CD4-positive, alpha-beta T cell (primary cell): ENCODE measurements around the gene SPINT1. TPM values are rescaled to one million over a fixed set of nuclear protein-coding genes. Genes with fewer than 3 reads are reported as not detected.

ENCODE experiments used
- ATAC-seq: fragments of 200-7000 bp; cut with Tn5 transposase; one replicate; pipeline ENCODE4 v1.10.0; 2022; ENCODE audit warnings: mild to moderate bottlenecking; ENCODE audit not compliant: poor library complexity
- CTCF ChIA-PET: fragments of 350-600 bp; sonication (Branson Sonifier 250); formaldehyde crosslinking; loops from one replicate; lab custom pipeline; 2021; ENCODE audit warnings: antibody characterized with exemption, inconsistent platforms; lab: Charles Lee
- POLR2A ChIA-PET: fragments of 350-600 bp; sonication (Branson Sonifier 250); formaldehyde crosslinking; loops from one replicate; lab custom pipeline; 2021; ENCODE audit warnings: antibody characterized with exemption, inconsistent platforms; lab: Charles Lee
- DNase-seq, 14 experiments: peaks; one replicate each; pipeline ENCODE4 v3.0.0-alpha.2; 2013 to 2020; ENCODE audit warnings: mixed read lengths in 2 of 14
- H3K27ac ChIP-seq, 2 donors: one replicate each; pipeline versions ENCODE4 v1.5.1 to v1.7.0; 2013; ENCODE audit warnings: low read length in 2 of 2, low read depth in 1 of 2, mild to moderate bottlenecking in 1 of 2
- H3K27me3 ChIP-seq, 2 experiments: 1 replicate in 1 of 2; 2 replicates in 1 of 2; pipeline versions ENCODE4 v1.6.1 to v1.7.0; 2013; ENCODE audit warnings: low read length in 2 of 2, control low read depth in 1 of 2, mild to moderate bottlenecking in 1 of 2, moderate library complexity in 1 of 2; ENCODE audit not compliant: insufficient read depth in 2 of 2, control insufficient read depth in 1 of 2
- H3K36me3 ChIP-seq: one replicate; pipeline ENCODE4 v1.6.1; 2013; ENCODE audit warnings: low read length, control low read depth; ENCODE audit not compliant: insufficient read depth
- H3K4me1 ChIP-seq: one replicate; pipeline ENCODE4 v1.6.1; 2013; ENCODE audit warnings: low read length, control low read depth; ENCODE audit not compliant: insufficient read depth
- H3K4me3 ChIP-seq: one replicate; pipeline ENCODE4 v1.5.1; 2013; ENCODE audit warnings: mild to moderate bottlenecking, low read length, moderate library complexity
- H3K9me3 ChIP-seq, 2 experiments: 1 replicate in 1 of 2; 2 replicates in 1 of 2; pipeline versions ENCODE4 v1.6.1 to v1.7.0; 2013; ENCODE audit warnings: low read length in 2 of 2, mild to moderate bottlenecking in 2 of 2, control low read depth in 1 of 2, moderate library complexity in 1 of 2; ENCODE audit not compliant: control insufficient read depth in 1 of 2, insufficient read depth in 1 of 2
- H3K27ac Mint-ChIP-seq: one replicate; pipeline ENCODE4 v1.8.0; 2020; ENCODE audit warnings: mixed read lengths
- H3K27me3 Mint-ChIP-seq: one replicate; pipeline ENCODE4 v1.8.0; 2021; ENCODE audit warnings: mixed read lengths
- H3K36me3 Mint-ChIP-seq: one replicate; pipeline ENCODE4 v1.8.0; 2021; ENCODE audit warnings: low read depth, mixed read lengths
- H3K4me1 Mint-ChIP-seq: one replicate; pipeline ENCODE4 v1.8.0; 2021; ENCODE audit warnings: low read depth, mixed read lengths
- H3K4me3 Mint-ChIP-seq: one replicate; pipeline ENCODE4 v1.8.0; 2020; ENCODE audit warnings: mild to moderate bottlenecking, mixed read lengths
- H3K9me3 Mint-ChIP-seq: one replicate; pipeline ENCODE4 v1.8.0; 2020; ENCODE audit warnings: mixed read lengths
- intact Hi-C, 2 experiments: fragments of 100-400 bp; cut with DNase I in 1 of 2; cut with micrococcal nuclease in 1 of 2; formaldehyde crosslinking; loops; one replicate each; pipeline versions ENCODE4 v1.15.1 to v1.9.0; 2023 to 2025; cut with DNase I, micrococcal nuclease
- total RNA-seq, 174 experiments: library from RNA in 2 of 174; stranded (reverse) in 2 of 174; gene quantifications; one replicate each; pipeline ENCODE4 v1.2.3 and lab custom pipeline; 2021 to 2026
- TF ChIP-seq, protein P1 (sequence below): fragments of 200-600 bp; IDR thresholded peaks from one replicate; pipeline ENCODE4 v1.8.0; 2022; ENCODE audit warnings: antibody characterized with exemption, mild to moderate bottlenecking

SPINT1 gene
- total RNA-seq, 2 experiments from 2014 or later: 1.0 to 1.6 TPM

DNA sequence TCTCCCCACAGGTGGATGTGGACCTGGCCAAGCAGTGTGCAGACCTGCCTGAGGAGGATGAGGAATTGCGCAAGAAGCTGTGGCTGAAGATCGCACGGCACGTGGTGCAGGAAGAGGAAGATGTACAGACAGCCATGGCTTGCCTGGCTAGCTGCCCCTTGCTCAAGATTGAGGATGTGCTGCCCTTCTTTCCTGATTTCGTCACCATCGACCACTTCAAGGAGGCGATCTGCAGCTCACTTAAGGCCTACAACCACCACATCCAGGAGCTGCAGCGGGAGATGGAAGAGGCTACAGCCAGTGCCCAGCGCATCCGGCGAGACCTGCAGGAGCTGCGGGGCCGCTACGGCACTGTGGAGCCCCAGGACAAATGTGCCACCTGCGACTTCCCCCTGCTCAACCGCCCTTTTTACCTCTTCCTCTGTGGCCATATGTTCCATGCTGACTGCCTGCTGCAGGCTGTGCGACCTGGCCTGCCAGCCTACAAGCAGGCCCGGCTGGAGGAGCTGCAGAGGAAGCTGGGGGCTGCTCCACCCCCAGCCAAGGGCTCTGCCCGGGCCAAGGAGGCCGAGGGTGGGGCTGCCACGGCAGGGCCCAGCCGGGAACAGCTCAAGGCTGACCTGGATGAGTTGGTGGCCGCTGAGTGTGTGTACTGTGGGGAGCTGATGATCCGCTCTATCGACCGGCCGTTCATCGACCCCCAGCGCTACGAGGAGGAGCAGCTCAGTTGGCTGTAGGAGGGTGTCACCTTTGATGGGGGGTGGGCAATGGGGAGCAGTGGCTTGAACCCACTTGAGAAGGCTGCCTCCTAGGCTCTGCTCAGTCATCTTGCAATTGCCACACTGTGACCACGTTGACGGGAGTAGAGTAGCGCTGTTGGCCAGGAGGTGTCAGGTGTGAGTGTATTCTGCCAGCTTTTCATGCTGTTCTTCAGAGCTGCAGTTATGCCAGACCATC, 59.0 kb downstream of the SPINT1 start:
- TF ChIP-seq, protein P1, sequence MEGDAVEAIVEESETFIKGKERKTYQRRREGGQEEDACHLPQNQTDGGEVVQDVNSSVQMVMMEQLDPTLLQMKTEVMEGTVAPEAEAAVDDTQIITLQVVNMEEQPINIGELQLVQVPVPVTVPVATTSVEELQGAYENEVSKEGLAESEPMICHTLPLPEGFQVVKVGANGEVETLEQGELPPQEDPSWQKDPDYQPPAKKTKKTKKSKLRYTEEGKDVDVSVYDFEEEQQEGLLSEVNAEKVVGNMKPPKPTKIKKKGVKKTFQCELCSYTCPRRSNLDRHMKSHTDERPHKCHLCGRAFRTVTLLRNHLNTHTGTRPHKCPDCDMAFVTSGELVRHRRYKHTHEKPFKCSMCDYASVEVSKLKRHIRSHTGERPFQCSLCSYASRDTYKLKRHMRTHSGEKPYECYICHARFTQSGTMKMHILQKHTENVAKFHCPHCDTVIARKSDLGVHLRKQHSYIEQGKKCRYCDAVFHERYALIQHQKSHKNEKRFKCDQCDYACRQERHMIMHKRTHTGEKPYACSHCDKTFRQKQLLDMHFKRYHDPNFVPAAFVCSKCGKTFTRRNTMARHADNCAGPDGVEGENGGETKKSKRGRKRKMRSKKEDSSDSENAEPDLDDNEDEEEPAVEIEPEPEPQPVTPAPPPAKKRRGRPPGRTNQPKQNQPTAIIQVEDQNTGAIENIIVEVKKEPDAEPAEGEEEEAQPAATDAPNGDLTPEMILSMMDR: no peak
- Mint-ChIP-seq H3K36me3 (peaks cover 52% of the 10 kb centered on the region), H3K9me3 (no peaks in the 10 kb centered on the region), H3K4me3 (no peak overlapping the region), H3K27ac (peak overlapping the region; percentile 60), H3K27me3 (no peaks in the 10 kb centered on the region), H3K4me1 (peaks cover 30% of the 10 kb centered on the region)
- intact Hi-C loops: loop anchor here (10.0 kb wide), 2 partner anchors 52 to 912 kb away; partner anchors contain the start of gene CHAC1 (in 1 of the 2)
- Histone ChIP-seq H3K27me3 (no peaks in the 10 kb centered on the region), H3K27ac (peak overlapping the region in 1 of 2 donors; percentile 4), H3K36me3 (peaks cover 47% of the 10 kb centered on the region), H3K4me3 (no peak overlapping the region), H3K9me3 (no peaks in the 10 kb centered on the region), H3K4me1 (peaks cover 56% of the 10 kb centered on the region)
- CTCF ChIA-PET: interaction anchor here (0.6 to 5.9 kb wide), 8 partner anchors 7 to 1271 kb away, joined by 3 to 62 read pairs (median 15); partner anchors contain the start of genes CHAC1, RHOV and VPS18
- ATAC-seq (no peak), DNase-seq (peak in 3 of 14 experiments; percentile 23 to 64 (median 57))
- POLR2A ChIA-PET: interaction anchor here (1.9 to 2.9 kb wide), 2 partner anchors 39 to 45 kb away, joined by 5 to 10 read pairs; no protein-coding TSS in a partner anchor

DNA sequence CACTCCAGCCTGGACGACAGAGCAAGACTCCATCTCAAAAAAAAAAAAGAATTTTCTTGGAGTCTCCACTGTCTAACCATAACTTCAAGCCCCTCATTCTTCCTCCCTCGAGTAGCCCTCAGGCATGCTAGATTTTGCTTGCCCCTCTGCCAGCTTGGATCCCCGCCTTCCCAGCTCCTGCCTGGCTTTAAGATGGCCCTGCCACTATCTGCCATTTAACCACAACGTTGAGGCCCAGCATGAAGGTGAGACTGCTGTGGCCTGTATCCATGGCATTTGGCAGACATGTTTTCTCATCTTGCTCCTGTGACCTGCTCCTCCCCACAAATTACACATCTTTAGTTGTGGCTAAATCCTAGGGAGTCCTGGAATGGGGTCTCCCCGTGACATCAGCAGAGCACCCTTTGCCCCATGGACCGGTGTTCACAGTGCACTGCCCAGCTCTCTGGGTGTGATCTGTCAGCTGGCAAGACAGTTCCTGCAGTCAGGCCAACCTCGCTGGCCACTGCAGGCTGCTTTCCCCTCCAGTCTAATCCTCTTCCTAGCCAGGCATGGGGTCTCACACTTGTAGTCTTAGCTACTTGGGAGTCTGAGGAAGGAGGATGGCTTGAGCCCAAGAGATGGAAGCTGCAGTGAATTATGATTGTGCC, 60.8 kb downstream of the SPINT1 start:
- Mint-ChIP-seq H3K27me3 (no peaks in the 10 kb centered on the region), H3K4me1 (peaks cover 37% of the 10 kb centered on the region), H3K27ac (no peak overlapping the region), H3K4me3 (no peak overlapping the region), H3K9me3 (no peaks in the 10 kb centered on the region), H3K36me3 (peaks cover 38% of the 10 kb centered on the region)
- ChIA-PET POLR2A (interaction anchor here (0.6 to 2.9 kb wide), 6 partner anchors 10 to 105 kb away, joined by 3 to 12 read pairs (median 4); partner anchors contain the start of genes CHAC1 and VPS18), CTCF (interaction anchor here (0.5 to 5.9 kb wide), 24 partner anchors 9 to 326 kb away, joined by 3 to 62 read pairs (median 6); partner anchors contain the start of genes CHAC1, CHP1, DLL4 and EXD1)
- ATAC-seq (no peak), DNase-seq (peak in 1 of 14 experiments; percentile 25)
- intact Hi-C loops: loop anchor here (1.0 to 10.0 kb wide), 6 partner anchors 36 to 910 kb away; partner anchors contain the start of genes CHAC1 (in 1 of the 2), NUSAP1 (in 1 of the 2) and OIP5 (in 1 of the 2)
- Histone ChIP-seq H3K27me3 (no peaks in the 10 kb centered on the region), H3K36me3 (peaks cover 31% of the 10 kb centered on the region), H3K4me1 (peaks cover 57% of the 10 kb centered on the region), H3K27ac (no peak overlapping the region), H3K4me3 (no peak overlapping the region), H3K9me3 (no peaks in the 10 kb centered on the region)
- TF ChIP-seq, protein P1: no peak
